IPS DF 19.7 (cell line): Measurements from ENCODE around the gene MTHFSD.

ENCODE experiments used
- DNase-seq: peaks from one replicate; pipeline ENCODE4 v3.0.0-alpha.2; 2013; ENCODE audit warnings: low read depth, low spot score

The MTHFSD gene

GRCh38 chr16:86570558-86571529 lies 15.8 kb upstream of the MTHFSD start:
- no peak for DNase-seq

GRCh38 chr16:86569701-86570447 lies 14.8 kb upstream of the MTHFSD start:
- no peak for DNase-seq

GRCh38 chr16:86568677-86569623 lies 13.9 kb upstream of the MTHFSD start:
- DNase-seq, result no peak

GRCh38 chr16:86567701-86568581 lies 12.9 kb upstream of the MTHFSD start:
- no peak for DNase-seq

- no peak for DNase-seq
Measured at GRCh38 chr16:86566966-86567700, 12.1 kb upstream of the MTHFSD start.

GRCh38 chr16:86566601-86566965 lies 11.5 kb upstream of the MTHFSD start, which contains the start of gene FOXC2:
Gene FOXC2 (plus strand): TSS chr16:86566829. CDS start chr16:86567336, 507 bp downstream.
- DNase-seq, result no peak

GRCh38 chr16:86565644-86566511 lies 10.8 kb upstream of the MTHFSD start:
- no peak for DNase-seq

GRCh38 chr16:86565181-86565631 lies 10.2 kb upstream of the MTHFSD start:
- DNase-seq, result no peak

- DNase-seq, result no peak
Measured at GRCh38 chr16:86563469-86564345, 8.7 kb upstream of the MTHFSD start.

- no peak for DNase-seq
Measured at GRCh38 chr16:86562356-86562755, 7.3 kb upstream of the MTHFSD start.

- no peak for DNase-seq
Measured at GRCh38 chr16:86559802-86560305, 4.8 kb upstream of the MTHFSD start.

- no peak for DNase-seq
Measured at GRCh38 chr16:86558355-86559193, 3.5 kb upstream of the MTHFSD start.

- no peak for DNase-seq
Measured at GRCh38 chr16:86557587-86557986, 2.6 kb upstream of the MTHFSD start.

- DNase-seq, result no peak
Measured at GRCh38 chr16:86556576-86556975, 1.5 kb upstream of the MTHFSD start.

- DNase-seq, result no peak
Measured at GRCh38 chr16:86555704-86556075, 655 bp upstream of the MTHFSD start.

GRCh38 chr16:86554599-86554916 lies 477 bp downstream of the MTHFSD start:
- no peak for DNase-seq

- DNase-seq, result no peak
Measured at GRCh38 chr16:86553356-86553755, 1.7 kb downstream of the MTHFSD start.
